GM12878 (cell line): Measurements from ENCODE around the gene REV3L. TPM values are rescaled to one million over a fixed set of nuclear protein-coding genes. Genes with fewer than 3 reads are reported as not detected.
A peak's percentile ranks its signal among the peaks of the same experiment; 100 is the strongest.

Experiments used
- BRCA1 ChIP-seq: IDR thresholded peaks from 2 replicates; pipeline ENCODE4 v1.6.1; 2011; ENCODE audit warnings: low read depth, low read length, improper control_type of control experiment
- CUX1 ChIP-seq: IDR thresholded peaks from 2 replicates; pipeline ENCODE4 v1.6.1; 2012; ENCODE audit warnings: improper control_type of control experiment, low read depth, low read length; ENCODE audit not compliant: insufficient replicate concordance
- E2F8 ChIP-seq: fragments of 450-650 bp; IDR thresholded peaks from 2 replicates; pipeline ENCODE4 v1.6.1; 2018; ENCODE audit warnings: mild to moderate bottlenecking, low read depth, moderate library complexity; ENCODE audit not compliant: partially characterized antibody
- NR2C1 ChIP-seq: fragments of 450-650 bp; IDR thresholded peaks from 2 replicates; pipeline ENCODE4 v1.6.1; 2017; ENCODE audit warnings: antibody characterized with exemption, mild to moderate bottlenecking, moderate library complexity
- NR2C2 ChIP-seq: IDR thresholded peaks from 2 replicates; pipeline ENCODE4 v1.6.1; 2011; ENCODE audit warnings: borderline replicate concordance, low read depth; ENCODE audit not compliant: control insufficient read depth, insufficient read length
- NR2F1 ChIP-seq: fragments of 450-650 bp; conservative IDR thresholded peaks from 2 replicates; pipeline ENCODE4 v1.6.1; 2017; ENCODE audit warnings: mild to moderate bottlenecking
- SIX5 ChIP-seq: IDR thresholded peaks from 2 replicates; pipeline ENCODE4 v1.6.1; 2011; ENCODE audit warnings: mild to moderate bottlenecking, low read depth, low read length, moderate library complexity; ENCODE audit not compliant: severe bottlenecking
- ZBTB11 ChIP-seq: fragments of 450-650 bp; formaldehyde crosslinking; IDR thresholded peaks from 2 replicates; pipeline ENCODE4 v1.5.0; 2022; ENCODE audit warnings: mild to moderate bottlenecking, missing genetic modification characterization
- polyA plus RNA-seq, 11 experiments: library from polyadenylated mRNA; depleted of rRNA in 4 of 11; unstranded in 6 of 11; stranded (reverse) in 5 of 11; fragments of >200 nt; fragmentation: Nextera tagmentation in 4 of 11; fragmentation: Illumina TruSeq in 1 of 11; extraction: Ambion mirVana in 4 of 11; extraction: Trizol in 1 of 11; gene quantifications; 1 replicate in 1 of 11; 2 replicates in 10 of 11; pipeline versions ENCODE4 v1.2.1 to v1.2.3, GENCODE V29; 2011 to 2016; ENCODE audit warnings: inconsistent platforms in 2 of 11, missing spikeins in 2 of 11, low read depth in 1 of 11
- total RNA-seq, 4 experiments: library from RNA; depleted of rRNA in 3 of 4; stranded (reverse); fragments of >200 nt in 3 of 4; fragmentation: Illumina TruSeq in 1 of 4; extraction: Trizol in 1 of 4; gene quantifications; 2 replicates each; pipeline versions ENCODE4 v1.2.1 to v1.2.3, GENCODE V29; 2013 to 2021
- TF ChIP-seq, protein P1 (sequence below): IDR thresholded peaks from 2 replicates; pipeline ENCODE4 v1.6.1; 2011; ENCODE audit warnings: low read depth, mild to moderate bottlenecking, low read length, moderate library complexity, borderline replicate concordance; ENCODE audit errors: extremely low read depth
- TF ChIP-seq, protein P2 (sequence below): IDR thresholded peaks from 2 replicates; pipeline ENCODE4 v1.6.1; 2012; ENCODE audit warnings: low read length, inconsistent platforms
- TF ChIP-seq, protein P3 (sequence below): fragments of 450-650 bp; IDR thresholded peaks from 2 replicates; pipeline ENCODE4 v1.6.1; 2018; ENCODE audit warnings: borderline replicate concordance, mild to moderate bottlenecking; ENCODE audit not compliant: partially characterized antibody

REV3L gene
- total and polyA plus RNA-seq, 10 of the 15 experiments (the other 5 are each of a cell fraction or from before 2014, with no cell fraction given): 7.6 to 33.6 (median 21.5) TPM

DNA sequence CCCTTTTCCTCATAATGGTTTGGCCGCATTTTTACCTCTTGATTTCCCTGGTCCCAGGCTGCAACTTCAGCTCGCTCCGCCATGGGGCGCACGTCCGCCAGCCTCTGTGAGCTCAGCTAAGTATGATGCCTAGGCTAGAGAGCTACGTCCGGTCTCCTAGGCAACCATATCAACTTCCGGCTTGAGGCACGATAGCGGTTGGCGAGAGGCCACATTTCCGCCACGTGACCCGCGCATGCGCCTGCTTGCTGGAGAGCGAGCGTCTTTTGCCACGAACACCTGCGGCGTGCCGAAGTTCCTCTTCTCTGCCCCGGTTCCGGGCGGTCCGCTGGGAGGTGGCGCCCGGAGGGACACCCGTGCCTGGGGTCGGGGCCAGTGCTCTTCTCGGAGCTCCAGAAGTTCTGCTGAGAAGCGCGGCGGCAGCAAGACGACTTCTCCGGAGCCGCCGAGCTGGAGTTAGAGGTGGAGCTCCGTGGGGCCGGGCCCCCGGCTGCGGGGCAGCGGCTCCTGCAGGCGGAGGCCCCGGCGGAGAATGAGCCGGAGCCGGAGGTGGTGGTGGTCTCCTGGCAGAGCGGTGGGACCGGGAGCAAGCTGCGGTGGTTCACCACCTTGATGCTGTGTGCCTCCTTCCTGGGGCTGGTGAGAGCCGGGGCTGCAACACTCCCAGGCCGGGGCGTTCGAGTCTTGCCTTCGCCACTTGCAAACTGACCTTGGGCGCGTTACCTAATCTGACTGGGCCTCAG is 223.8 kb downstream of the REV3L start (continued):
- peak; percentile 51; the same call in 1 of the 2 replicates for TF ChIP-seq ZBTB11 (CRISPR knock-in tag)
- peak; percentile 43 for TF ChIP-seq NR2F1
- no peak for TF ChIP-seq E2F8
- no peak for TF ChIP-seq CUX1
- TF ChIP-seq, protein P1, sequence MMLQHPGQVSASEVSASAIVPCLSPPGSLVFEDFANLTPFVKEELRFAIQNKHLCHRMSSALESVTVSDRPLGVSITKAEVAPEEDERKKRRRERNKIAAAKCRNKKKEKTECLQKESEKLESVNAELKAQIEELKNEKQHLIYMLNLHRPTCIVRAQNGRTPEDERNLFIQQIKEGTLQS: peak; percentile 96
- TF ChIP-seq, protein P2, sequence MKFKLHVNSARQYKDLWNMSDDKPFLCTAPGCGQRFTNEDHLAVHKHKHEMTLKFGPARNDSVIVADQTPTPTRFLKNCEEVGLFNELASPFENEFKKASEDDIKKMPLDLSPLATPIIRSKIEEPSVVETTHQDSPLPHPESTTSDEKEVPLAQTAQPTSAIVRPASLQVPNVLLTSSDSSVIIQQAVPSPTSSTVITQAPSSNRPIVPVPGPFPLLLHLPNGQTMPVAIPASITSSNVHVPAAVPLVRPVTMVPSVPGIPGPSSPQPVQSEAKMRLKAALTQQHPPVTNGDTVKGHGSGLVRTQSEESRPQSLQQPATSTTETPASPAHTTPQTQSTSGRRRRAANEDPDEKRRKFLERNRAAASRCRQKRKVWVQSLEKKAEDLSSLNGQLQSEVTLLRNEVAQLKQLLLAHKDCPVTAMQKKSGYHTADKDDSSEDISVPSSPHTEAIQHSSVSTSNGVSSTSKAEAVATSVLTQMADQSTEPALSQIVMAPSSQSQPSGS: no peak; the same call in 1 of the 2 replicates
- TF ChIP-seq, protein P3, sequence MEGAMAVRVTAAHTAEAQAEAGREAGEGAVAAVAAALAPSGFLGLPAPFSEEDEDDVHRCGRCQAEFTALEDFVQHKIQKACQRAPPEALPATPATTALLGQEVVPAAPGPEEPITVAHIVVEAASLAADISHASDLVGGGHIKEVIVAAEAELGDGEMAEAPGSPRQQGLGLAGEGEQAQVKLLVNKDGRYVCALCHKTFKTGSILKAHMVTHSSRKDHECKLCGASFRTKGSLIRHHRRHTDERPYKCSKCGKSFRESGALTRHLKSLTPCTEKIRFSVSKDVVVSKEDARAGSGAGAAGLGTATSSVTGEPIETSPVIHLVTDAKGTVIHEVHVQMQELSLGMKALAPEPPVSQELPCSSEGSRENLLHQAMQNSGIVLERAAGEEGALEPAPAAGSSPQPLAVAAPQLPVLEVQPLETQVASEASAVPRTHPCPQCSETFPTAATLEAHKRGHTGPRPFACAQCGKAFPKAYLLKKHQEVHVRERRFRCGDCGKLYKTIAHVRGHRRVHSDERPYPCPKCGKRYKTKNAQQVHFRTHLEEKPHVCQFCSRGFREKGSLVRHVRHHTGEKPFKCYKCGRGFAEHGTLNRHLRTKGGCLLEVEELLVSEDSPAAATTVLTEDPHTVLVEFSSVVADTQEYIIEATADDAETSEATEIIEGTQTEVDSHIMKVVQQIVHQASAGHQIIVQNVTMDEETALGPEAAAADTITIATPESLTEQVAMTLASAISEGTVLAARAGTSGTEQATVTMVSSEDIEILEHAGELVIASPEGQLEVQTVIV: peak; percentile 37
- peak; percentile 38; the same call in 1 of the 2 replicates for TF ChIP-seq NR2C1
- TF ChIP-seq NR2C2: no peak
- TF ChIP-seq SIX5: peak; percentile 19
- no peak for TF ChIP-seq BRCA1
